Esophagus muscularis mucosa (tissue), 3 donors: ENCODE measurements around the gene PDHB.

Experiments
- POLR2A ChIP-seq: fragments of 450-650 bp; IDR thresholded peaks from one replicate; pipeline ENCODE4 v1.6.1; 2017; ENCODE audit warnings: antibody characterized with exemption, moderate library complexity, mild to moderate bottlenecking, low read depth
- POLR2AphosphoS5 ChIP-seq, 2 donors: sonication (generic); formaldehyde crosslinking; IDR thresholded peaks; one replicate each; pipeline ENCODE4 v1.6.1; 2017; ENCODE audit warnings: antibody characterized with exemption in 2 of 2
- TF ChIP-seq, protein P1 (sequence below), 3 experiments: fragments of 200-600 bp in 2 of 3; fragments of 450-650 bp in 1 of 3; sonication (generic) in 2 of 3; IDR thresholded peaks; one replicate each; pipeline ENCODE4 v1.5.1; 2017 to 2019; ENCODE audit warnings: antibody characterized with exemption in 3 of 3, mild to moderate bottlenecking in 2 of 3, moderate library complexity in 1 of 3

DNA sequence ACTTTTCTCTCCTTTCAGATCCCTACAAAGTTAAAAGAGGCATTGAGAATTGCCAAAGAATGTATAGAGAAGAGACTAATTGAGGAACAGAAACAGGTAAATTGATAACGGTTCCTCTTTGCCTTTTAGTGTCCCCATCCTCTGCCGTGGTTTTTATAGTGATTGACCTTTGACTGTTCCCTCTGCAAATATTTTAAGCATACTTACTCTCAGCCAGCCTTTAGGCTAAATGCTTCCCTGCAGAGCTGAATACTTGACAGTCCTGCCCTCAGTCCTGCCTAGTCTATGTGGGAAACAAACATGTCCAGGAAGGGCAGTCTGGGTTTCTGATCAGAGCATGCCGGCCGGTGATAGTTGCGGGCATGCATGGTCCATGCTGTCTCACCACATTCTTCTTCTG, 24.7 kb downstream of the PDHB start:
- TF ChIP-seq POLR2A (no peak), POLR2AphosphoS5 (IDR thresholded peaks at IDR 0.05) (no peak)
- TF ChIP-seq, protein P1, sequence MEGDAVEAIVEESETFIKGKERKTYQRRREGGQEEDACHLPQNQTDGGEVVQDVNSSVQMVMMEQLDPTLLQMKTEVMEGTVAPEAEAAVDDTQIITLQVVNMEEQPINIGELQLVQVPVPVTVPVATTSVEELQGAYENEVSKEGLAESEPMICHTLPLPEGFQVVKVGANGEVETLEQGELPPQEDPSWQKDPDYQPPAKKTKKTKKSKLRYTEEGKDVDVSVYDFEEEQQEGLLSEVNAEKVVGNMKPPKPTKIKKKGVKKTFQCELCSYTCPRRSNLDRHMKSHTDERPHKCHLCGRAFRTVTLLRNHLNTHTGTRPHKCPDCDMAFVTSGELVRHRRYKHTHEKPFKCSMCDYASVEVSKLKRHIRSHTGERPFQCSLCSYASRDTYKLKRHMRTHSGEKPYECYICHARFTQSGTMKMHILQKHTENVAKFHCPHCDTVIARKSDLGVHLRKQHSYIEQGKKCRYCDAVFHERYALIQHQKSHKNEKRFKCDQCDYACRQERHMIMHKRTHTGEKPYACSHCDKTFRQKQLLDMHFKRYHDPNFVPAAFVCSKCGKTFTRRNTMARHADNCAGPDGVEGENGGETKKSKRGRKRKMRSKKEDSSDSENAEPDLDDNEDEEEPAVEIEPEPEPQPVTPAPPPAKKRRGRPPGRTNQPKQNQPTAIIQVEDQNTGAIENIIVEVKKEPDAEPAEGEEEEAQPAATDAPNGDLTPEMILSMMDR (IDR thresholded peaks at IDR 0.05): no peak
